A549 (cell line): ENCODE results near the gene AHI1.

Source experiments
- ATOH8 ChIP-seq: fragments of 250-450 bp; sonication (Bioruptor Pico); IDR thresholded peaks from 2 replicates; pipeline ENCODE4 v1.5.0; 2020; ENCODE audit warnings: low read depth, mild to moderate bottlenecking, moderate library complexity
- CEBPB ChIP-seq, 2 experiments: fragments of >200 bp in 1 of 2; sonication (Bioruptor Twin) in 1 of 2; formaldehyde crosslinking in 1 of 2; IDR thresholded peaks; 2 replicates each; pipeline ENCODE4 v1.6.1; 2012 to 2016
- CHD2 ChIP-seq: fragments of 150-350 bp; IDR thresholded peaks from 2 replicates; pipeline ENCODE4 v1.6.1; 2014; ENCODE audit warnings: low read length; ENCODE audit not compliant: partially characterized antibody
- CTCF ChIP-seq: fragments of >200 bp; sonication (Bioruptor Twin); formaldehyde crosslinking; IDR thresholded peaks from 3 replicates; pipeline ENCODE4 v1.5.1; 2016
- MAZ ChIP-seq: fragments of 150-350 bp; IDR thresholded peaks from 2 replicates; pipeline ENCODE4 v1.6.1; 2014; ENCODE audit warnings: antibody characterized with exemption, low read depth, low read length, borderline replicate concordance
- NFE2L2 ChIP-seq: fragments of 150-350 bp; conservative IDR thresholded peaks from 2 replicates; pipeline ENCODE4 v1.6.1; 2014; ENCODE audit warnings: low read length

- no peak for TF ChIP-seq NFE2L2
- no peak for TF ChIP-seq ATOH8 (CRISPR knock-in tag)
- TF ChIP-seq CTCF: peak; percentile 52
- no peak for TF ChIP-seq MAZ
- no peak for TF ChIP-seq CHD2
- no peak for TF ChIP-seq CEBPB (IDR thresholded peaks at IDR 0.05)
Measured at GRCh38 chr6:135438907-135439535, 58.5 kb downstream of the AHI1 start.
